GM21529 (cell line): Measurements from ENCODE around the gene TCL1A.

ENCODE experiments used
- ATAC-seq: cut with Tn5 transposase; IDR thresholded peaks from one replicate; pipeline ENCODE4 v1.9.1; 2021; ENCODE audit not compliant: unreplicated experiment

TCL1A gene

GRCh38 chr14:95707327-95707726 is 6.6 kb downstream of the TCL1A start:
- no peak for ATAC-seq

- ATAC-seq: no peak
Observed at GRCh38 chr14:95705518-95705917, 8.4 kb downstream of the TCL1A start.

- ATAC-seq: no peak
Observed at GRCh38 chr14:95703805-95704204, 10.1 kb downstream of the TCL1A start.

GRCh38 chr14:95703341-95703740 is 10.6 kb downstream of the TCL1A start:
- ATAC-seq: no peak

GRCh38 chr14:95701846-95702221 is 12.1 kb downstream of the TCL1A start:
- ATAC-seq: no peak

GRCh38 chr14:95700221-95700976 is 13.5 kb downstream of the TCL1A start:
- no peak for ATAC-seq

GRCh38 chr14:95699412-95699811 is 14.5 kb downstream of the TCL1A start:
- peak; percentile 54 for ATAC-seq

GRCh38 chr14:95698287-95698686 is 15.6 kb downstream of the TCL1A start:
- ATAC-seq: no peak

GRCh38 chr14:95697764-95698163 is 16.2 kb downstream of the TCL1A start:
- ATAC-seq: peak; percentile 53

GRCh38 chr14:95696741-95697140 is 17.2 kb downstream of the TCL1A start:
- no peak for ATAC-seq

GRCh38 chr14:95695913-95696312 is 18.0 kb downstream of the TCL1A start:
- no peak for ATAC-seq

- no peak for ATAC-seq
Observed at GRCh38 chr14:95695051-95695450, 18.9 kb downstream of the TCL1A start.

- no peak for ATAC-seq
Observed at GRCh38 chr14:95692109-95692508, 21.8 kb downstream of the TCL1A start.

- ATAC-seq: no peak
Observed at GRCh38 chr14:95691591-95691990, 22.3 kb downstream of the TCL1A start.

GRCh38 chr14:95690815-95691214 is 23.1 kb downstream of the TCL1A start:
- no peak for ATAC-seq

GRCh38 chr14:95689441-95689840 is 24.5 kb downstream of the TCL1A start:
- no peak for ATAC-seq

GRCh38 chr14:95686935-95687334 is 27.0 kb downstream of the TCL1A start:
- ATAC-seq: no peak

- no peak for ATAC-seq
Observed at GRCh38 chr14:95685978-95686922, 27.7 kb downstream of the TCL1A start, which contains the start of gene TCL1B. TSS of gene TCL1B (plus strand) at chr14:95686426. CDS start at chr14:95686468, 42 bp downstream.

GRCh38 chr14:95683793-95684192 is 30.1 kb downstream of the TCL1A start:
- ATAC-seq: peak; percentile 61

GRCh38 chr14:95681153-95681552 is 32.8 kb downstream of the TCL1A start:
- ATAC-seq: no peak

- no peak for ATAC-seq
Observed at GRCh38 chr14:95679998-95680735, 33.8 kb downstream of the TCL1A start.
